HG03575 (cell line): Measurements from ENCODE around the gene TSSK6.
"Not testable (repeated sequence)": the region's sequence is repeated elsewhere in the genome, so short reads cannot be mapped to it uniquely, and the experiment has no call there.

Experiments
- ATAC-seq: cut with Tn5 transposase; IDR thresholded peaks from one replicate; pipeline ENCODE4 v1.9.1; 2021; ENCODE audit not compliant: unreplicated experiment, insufficient number of reproducible peaks, low FRiP score; ENCODE audit errors: extremely low read depth

The TSSK6 gene

GRCh38 chr19:19475015-19475765 lies 40.2 kb downstream of the TSSK6 start:
- ATAC-seq = no peak

GRCh38 chr19:19472106-19472505 lies 43.2 kb downstream of the TSSK6 start:
- ATAC-seq = not testable (repeated sequence)

DNA sequence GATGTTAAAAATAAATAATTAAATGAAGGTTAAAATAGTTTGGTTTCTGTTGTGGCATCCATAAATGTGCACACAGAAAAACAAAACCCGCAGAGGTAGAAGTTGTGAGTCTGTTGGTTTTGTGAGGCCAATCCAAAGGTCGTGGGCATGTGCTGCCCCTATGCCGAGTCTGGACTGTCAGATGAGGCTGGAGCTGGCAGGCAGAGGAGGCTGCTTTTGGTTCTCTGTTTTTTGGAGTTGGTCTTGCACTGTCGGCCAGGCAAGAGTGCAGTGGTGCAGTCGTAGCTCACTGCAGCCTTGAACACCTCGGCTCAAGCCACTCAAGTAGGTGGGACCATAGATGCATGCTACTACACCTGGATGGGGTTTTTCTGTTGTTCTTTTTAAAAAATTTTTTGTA lies 43.7 kb downstream of the TSSK6 start:
- no peak for ATAC-seq

DNA sequence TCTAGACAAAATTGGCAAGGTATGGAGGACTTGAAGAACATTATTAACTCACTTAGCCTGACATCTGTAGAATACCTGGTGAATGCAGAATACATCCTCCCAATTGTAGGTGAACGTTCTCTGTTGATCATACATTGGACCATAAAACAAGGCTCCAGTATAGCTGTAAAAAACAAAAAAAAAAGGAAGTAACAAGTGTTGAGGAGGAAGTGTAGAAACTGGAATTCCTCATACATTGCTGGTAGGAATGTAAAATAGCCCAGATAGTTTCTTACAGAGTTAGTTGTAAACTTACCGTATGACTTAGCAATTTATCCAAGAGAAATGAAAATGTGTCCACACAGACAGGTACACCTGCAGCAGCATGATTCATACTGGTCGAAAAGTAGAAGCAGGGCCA lies 44.8 kb downstream of the TSSK6 start:
- ATAC-seq = no peak

DNA sequence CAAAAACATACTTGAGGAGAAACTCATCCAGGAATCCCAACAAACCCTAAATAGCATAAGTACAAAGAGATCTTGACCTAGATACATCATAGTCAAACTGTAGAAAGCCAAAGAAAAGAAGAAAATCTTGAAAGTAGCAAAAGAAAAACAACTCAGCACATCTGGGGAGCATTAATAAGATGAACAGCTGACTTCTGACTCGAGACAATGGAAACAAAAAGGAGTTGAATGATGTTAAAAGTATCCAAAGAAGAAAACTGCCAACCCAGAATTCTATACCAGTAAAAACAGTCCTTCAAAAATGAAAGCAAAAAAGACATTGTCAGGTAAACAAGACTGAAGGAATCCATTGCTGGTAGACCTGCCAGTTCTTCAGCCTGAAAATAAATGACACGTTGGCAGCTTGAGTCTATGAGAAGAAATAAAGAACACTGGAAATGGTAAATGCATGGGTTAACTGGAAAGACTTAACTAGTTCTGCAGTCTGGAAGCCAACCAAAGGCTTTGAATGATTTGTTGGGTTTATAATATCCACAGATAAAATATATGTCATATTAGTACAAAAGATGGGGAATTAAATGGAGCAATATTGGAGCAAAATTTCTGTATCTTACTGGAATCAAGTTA lies 46.8 kb downstream of the TSSK6 start:
- no peak for ATAC-seq

- no peak for ATAC-seq
Measured at GRCh38 chr19:19466201-19466600, 49.1 kb downstream of the TSSK6 start.

DNA sequence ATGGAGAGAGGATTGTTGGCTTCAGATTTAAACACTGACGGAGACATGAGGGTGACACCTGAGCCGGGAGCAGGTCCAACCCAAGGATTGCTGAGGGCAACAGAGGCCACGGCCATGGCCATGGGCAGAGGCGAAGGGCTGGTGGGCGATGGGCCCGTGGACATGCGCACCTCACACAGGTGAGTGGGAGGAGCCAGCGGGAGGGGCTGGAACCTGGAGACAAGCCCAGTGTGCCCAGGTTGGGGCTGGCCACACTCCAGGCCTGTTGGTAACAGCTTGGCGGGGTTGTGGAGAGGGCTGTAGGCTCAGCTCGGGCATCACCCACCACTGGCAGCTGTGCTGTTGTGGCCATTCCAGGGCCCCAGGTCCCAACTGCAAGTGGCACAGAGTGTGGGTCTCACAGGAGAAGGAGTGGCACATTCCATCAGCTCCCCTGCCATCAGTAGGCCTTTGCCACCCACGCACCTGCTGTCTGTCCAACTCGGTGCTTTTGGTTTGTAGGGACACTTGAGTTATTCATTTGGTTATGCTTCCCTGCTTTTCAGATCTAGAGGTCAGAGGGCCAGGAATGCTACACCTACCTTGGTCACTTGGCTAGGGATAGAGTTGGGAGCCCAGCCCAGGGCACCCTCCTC lies 49.8 kb downstream of the TSSK6 start:
- ATAC-seq = no peak

- ATAC-seq = no peak
Measured at GRCh38 chr19:19464339-19465098, 50.8 kb downstream of the TSSK6 start.
